Raji (cell line): Measurements from ENCODE around the gene ABTB1.

Experiments
- POLR2A ChIP-seq: IDR thresholded peaks from 2 replicates; pipeline ENCODE4 v1.6.1; 2011; ENCODE audit warnings: low read depth, low read length, control low read depth; ENCODE audit not compliant: insufficient read depth

ABTB1 gene

DNA sequence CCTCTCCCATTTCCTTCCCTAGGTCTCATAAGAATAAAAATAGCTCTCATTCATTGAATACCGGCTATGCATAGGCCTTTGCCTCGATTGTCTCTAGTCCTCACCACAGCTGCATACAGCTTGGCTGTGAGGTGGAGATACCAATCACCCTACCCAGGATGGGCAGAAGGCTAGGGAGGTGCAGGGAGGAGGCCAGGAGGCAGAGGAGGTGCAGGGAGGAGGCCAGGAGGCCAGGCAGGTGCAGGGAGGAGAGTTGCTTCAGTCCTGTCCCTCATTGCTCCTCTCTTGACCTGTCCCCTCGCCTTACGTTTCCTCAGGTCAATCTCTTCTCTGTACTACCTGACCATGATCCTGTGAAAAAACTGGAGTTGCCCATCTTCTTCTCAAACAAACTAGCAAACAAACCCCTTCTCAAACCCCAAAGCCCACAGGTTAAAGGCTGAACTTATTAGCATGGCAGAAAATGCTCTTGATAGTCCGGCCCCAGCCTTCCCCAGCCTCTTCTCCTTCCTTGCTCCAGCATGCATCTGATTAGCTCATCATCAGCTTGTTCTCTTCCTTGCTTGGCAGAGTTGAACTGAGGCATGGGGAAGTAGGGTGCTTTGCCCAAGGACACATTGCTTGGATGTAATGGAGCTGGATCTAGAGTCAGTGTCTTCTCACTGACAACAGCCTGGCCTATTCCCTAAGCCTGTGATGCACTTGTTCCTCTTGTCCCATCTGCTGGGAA lies 27.9 kb upstream of the ABTB1 start:
- TF ChIP-seq POLR2A = no peak

DNA sequence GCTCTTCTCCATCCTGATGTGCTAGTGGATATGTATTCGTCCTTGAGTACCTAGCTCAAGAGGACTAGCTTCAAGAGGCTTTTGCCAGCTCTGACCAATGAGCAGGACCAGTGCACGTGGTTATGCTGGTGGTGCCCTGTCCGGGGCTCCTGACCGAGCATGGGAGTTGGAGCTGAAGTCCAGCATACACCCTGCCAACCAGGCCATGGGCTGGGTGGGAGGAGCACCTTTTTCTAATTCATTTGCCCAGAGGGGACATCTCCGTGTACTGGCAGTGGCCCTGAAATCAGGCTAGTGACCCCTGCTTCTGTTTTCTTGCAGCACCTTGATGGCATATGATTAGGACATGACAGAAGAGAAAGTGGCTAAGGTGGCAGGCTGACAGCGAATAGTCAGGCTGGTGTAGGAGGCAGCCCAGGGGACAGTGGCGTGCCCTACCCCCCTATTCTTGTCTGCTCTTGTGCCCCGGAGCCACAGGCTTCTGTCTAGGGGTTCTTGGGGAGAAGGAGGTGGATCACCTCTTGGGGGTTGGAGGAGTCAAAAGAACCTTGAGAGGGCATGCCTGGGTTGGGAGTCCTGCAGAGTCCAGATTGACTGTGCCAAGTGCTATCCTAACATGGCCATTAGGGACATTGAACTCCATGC lies 27.3 kb upstream of the ABTB1 start:
- no peak for TF ChIP-seq POLR2A

DNA sequence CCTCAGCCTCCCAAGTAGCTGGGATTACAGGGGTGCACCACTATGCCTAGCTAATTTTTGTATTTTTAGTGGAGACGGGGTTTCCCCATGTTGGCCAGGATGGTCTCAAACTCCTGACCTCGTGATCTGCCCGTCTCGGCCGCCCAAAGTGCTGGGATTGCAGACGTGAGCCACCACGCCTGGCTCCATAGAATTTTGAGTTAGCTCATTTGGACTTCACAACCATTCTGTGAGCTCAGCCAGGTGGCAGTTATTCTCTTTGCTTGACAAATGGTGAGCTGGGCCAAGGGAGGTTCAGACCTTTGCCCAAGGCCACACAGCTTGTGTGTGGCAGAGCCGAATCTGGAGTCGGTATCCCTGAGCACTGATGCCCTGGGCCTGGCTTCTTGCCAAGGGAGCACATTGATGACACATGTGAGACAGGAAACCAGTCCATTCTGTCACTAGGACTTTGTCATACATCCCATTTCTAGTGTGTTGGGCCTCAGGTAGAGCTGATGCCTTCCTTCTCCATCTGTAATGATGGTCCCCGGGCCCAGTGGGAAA lies 26.2 kb upstream of the ABTB1 start:
- no peak for TF ChIP-seq POLR2A

DNA sequence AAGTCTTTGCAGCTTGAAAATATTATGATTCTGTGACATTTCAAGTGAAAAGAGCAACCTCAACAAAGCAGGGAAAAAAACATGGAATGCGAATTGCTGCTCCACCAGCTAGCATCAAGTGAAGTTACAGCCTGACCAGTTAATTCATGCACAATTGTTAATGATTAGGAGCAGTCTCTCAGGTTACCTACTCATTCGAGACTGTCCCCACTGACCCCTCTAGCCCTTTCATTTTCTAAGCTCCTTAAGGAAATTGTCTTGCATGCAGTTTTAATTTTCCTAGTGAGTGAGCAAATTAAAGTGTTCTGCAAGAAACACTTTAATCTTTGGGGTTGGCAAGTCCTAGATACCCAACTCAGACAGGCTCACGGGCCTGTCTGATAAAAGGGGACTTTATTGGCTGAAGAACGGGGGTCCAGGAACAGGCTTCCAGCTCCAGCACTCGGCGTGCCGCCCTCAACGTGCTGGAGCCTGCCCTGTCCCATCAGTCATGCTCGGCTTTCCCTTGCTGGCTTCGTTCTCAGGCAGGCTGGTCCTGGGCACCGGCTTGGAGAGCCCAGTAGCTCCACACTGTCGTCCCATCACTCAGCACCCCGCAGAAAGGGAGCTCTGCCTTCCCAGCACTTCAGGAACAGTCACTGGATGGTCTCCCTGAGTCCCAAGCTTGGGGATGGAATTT lies 25.4 kb upstream of the ABTB1 start:
- TF ChIP-seq POLR2A = no peak

DNA sequence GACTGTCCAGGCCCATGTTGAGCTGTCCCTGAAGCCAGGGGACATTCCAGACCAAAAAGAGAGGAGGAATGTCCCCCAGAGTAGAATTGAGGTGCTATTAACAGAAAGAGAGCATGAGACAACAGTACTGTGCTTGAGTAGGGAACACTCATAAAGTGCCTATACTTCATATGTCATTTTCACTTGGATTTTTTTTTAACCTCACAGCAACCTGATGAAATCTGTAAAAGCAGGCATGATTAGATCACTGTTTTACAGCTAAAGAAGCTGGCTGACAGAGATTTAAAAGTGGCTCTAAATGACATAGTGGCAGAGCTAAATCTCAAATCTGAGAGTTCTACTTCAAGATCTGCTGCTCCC lies 24.9 kb upstream of the ABTB1 start:
- TF ChIP-seq POLR2A = no peak

DNA sequence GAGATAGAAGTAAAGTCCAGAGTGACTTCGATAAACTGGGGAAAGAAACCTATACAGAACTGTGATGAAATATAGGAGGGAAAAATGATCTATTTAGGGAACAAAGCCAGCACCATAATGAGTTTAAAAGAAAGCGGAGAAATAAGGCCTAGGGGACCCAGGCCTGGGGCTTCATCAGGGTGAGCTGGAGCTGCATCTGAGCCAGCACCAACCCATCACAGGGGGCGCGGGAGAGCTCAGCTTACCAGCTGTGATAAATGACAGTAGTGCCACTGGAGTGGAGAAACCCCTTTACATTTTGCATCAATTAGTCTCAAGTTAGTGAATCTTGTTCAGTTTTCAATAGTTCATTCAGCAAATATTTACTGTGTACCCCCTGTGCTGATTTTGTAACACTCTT lies 22.5 kb upstream of the ABTB1 start:
- no peak for TF ChIP-seq POLR2A

DNA sequence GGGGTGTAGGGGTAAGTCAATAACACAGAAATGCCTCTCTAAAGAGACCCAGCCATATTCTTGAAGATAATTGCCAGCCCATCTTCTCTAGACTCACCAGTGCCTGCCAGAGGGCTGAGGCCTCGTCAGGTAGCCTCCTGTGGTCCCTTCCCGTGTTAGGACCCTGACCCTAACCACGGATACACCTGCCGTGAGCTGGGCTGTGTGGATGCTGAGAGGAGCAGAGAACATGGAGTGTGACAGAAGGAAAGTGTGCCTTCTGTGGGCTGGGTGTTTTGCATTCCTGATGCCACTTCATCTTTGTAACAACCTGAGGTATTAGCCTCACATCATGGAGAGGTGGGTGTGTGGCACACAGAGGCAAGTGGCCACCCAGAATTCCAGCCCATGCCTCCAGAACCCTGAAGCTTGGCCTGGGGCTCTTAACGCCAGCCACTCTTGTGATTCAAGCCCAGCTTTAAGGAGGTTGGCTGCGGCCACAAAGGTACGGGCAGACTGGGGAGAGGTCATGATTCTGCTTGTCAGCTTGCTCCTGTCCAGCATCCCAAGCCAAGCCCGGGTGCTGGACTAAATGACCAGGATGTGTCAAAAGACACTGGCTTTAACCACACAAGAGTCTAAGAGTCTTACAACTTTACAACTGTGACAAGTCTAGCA lies 21.1 kb upstream of the ABTB1 start:
- TF ChIP-seq POLR2A = no peak

DNA sequence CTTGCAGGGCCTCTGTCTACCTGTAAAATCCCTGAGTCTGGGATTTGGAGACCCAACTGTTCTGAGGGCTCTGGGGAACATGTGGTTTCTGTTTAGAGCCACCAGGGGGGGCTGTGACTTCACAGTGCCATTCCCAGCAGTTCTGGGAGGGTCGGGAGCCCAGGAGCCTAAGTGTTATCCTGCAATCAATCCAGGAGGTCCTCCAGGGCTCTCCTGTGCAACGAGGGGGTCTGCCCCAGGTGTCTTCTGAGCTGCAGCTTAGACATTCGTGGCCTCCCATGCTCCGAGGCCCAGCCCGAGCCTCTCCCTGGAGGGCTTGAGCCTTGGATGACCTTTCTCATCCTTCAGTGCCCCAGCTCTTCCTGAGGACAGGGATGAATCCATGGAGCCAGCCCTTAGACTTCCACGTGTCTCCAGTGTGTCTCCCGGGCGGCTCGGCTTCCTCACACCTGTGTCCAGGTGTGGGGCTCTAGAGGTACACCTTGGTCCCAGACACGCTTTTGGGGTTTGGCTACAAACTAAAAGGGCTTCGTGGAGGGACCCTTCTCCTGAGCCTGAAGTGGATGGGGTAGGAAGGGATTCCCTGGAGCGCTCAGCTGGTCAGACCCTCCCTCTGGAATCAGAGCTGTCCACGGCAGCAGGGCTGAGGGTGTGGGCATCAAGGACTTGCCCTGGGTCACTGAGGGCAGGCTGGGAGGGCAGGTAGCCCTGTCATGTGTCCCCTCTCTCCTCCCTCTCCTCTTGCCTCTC lies 20.3 kb upstream of the ABTB1 start:
- TF ChIP-seq POLR2A = no peak

DNA sequence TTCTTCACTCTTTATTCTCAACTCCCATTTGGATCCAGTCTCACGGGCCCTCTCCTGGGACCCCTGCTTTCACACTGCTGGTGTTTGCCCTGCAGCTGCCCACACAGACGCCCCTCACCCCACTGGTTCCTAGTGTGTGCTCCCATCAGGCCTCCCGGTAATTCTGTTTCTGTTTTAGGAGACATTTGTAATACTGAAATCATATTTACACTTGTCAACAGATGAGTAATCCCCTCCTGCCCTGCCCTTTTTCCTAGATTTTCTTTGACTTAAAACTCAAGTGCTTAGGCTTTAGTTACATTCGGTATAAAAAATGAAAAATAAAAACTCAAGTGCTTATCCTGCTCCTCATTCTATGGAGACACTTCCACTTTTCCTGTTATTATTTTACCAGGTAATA lies 18.4 kb upstream of the ABTB1 start:
- TF ChIP-seq POLR2A = no peak

DNA sequence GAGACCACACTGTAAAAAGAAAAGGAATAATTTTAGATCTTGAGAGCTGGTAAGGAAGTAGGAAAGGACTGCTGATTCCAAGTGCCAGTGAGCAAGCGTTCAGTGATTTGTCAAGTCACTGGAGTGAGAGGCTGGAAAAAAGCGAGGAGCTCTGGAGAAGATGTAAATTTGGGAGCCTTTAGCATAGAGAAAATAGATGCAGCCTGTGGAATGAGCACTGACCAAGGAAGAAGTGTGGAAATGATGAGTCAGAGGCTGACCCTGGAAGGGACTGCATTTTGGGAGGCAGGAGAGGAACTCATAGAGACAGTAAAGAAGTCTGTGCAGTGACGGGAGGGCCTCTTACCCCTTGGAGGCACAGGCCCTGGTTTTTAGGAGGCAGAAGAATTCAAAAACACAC lies 17.1 kb upstream of the ABTB1 start:
- TF ChIP-seq POLR2A = no peak

DNA sequence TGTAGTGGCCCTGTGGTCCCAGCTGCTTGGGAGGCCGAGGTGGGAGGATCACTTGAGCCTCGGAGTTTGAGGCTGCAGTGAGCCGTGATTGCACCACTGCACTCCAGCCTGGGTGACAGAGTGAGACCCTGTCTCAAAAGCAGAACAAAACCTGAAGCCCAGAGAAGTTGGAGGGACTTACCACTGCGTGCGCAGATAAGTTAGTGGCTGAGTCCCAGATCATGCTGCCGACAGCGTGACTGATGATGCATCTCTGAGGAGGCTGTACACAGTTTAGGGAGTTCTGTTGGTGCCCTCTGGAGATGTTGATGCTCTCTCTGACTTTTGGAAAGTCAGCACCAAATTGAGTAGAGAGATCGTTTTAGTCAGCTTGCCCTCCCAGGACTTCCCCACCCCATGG lies 15.8 kb upstream of the ABTB1 start:
- no peak for TF ChIP-seq POLR2A

DNA sequence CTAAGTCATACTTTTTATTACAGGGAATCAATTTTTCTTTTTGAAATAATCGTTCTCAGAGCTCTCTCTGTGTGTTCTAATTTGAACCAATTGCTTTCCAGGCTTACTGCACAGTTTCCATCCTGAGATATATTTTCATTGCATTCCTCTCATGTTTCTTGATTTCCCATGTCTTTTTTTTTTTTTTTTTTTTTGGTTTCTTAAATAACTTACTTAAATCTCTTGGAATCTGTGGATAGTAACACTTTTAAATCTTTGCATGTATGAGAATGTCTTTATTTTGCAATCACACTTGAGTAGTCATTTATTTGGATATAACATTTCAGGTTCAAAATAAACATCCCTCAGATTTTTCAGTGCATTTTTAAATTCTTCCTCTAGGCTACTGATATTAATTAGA lies 14.5 kb upstream of the ABTB1 start:
- TF ChIP-seq POLR2A = no peak

DNA sequence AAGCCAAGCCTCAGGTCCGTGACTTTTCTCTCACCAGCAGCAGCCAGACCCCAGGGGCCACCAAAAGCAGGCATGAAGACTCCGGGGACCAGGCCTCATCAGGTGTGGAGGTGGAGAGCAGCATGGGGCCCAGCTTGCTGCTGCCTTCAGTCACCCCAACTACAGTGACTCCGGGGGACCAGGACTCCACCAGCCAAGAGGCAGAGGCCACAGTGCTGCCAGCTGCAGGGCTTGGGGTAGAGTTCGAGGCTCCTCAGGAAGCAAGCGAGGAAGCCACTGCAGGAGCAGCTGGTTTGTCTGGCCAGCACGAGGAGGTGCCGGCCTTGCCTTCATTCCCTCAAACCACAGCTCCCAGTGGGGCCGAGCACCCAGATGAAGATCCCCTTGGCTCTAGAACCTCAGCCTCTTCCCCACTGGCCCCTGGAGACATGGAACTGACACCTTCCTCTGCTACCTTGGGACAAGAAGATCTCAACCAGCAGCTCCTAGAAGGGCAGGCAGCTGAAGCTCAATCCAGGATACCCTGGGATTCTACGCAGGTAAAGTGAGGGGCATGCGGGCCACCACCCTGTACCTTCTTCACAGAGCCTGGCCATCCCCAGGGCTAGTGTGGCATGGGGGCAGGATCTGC lies 12.0 kb upstream of the ABTB1 start:
- TF ChIP-seq POLR2A = no peak

DNA sequence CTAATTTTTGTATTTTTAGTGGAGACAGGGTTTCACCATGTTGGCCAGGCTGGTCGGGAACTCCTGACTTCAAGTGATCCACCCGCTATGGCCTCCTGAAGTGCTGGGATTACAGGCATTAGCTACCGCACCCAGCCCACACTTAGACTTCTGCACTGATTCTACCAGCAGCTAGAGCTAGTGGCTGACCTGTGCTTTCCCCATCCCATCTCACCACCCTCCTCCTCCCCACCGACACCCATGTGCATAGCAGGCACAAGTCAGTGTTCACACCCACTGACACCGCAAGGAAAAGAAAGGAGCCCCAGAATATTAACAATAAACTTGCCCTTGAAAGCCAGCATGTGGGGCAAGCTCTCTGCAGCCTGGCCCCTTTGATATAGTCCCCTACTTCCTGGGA lies 11.2 kb upstream of the ABTB1 start:
- TF ChIP-seq POLR2A = no peak
